ENCODE data around the gene RHOV.
A peak's percentile ranks its signal among the peaks of the same experiment; 100 is the strongest.
"Not testable (repeated sequence)": the region's sequence is repeated elsewhere in the genome, so short reads cannot be mapped to it uniquely, and the experiment has no call there.

Gene RHOV

DNA sequence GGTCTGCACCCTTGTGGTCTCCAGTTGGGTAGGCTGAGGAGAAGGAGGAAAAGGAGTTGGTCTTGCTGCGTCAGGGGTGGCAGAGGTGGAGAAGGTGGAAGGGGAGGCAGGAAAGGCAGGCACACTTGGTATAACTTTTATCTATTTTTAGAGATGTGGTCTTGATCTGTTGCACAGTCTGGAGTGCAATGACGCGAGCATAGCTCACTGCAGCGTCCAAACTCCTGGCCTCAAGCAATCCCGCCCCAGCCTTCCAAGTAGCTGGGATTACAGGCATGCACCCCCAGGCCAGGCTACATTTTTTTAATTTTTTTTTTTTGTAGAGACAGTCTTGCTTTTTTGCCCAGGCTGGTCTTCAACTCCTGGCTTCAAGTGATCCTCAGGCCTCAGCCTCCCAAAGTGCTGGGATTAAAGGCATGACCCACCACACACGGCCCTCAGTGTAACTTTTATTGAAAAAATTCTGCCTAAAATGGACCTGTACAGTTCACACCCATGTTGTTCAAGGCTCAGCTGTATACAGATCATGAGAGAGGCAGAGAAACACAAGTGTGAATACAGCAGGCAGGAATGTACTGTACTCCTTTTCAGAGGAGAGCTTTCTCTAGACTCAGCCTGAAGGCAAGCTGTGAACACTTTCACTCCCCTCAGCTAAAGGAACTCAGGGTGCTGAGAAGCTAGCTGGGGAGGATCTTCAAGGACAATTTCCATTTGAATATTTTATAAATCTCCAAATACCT, 2.1 kb upstream of the RHOV start:
- no peak for DNase-seq (ENCODE audit: low read depth in 2 of 2, low spot score in 1 of 2)

DNA sequence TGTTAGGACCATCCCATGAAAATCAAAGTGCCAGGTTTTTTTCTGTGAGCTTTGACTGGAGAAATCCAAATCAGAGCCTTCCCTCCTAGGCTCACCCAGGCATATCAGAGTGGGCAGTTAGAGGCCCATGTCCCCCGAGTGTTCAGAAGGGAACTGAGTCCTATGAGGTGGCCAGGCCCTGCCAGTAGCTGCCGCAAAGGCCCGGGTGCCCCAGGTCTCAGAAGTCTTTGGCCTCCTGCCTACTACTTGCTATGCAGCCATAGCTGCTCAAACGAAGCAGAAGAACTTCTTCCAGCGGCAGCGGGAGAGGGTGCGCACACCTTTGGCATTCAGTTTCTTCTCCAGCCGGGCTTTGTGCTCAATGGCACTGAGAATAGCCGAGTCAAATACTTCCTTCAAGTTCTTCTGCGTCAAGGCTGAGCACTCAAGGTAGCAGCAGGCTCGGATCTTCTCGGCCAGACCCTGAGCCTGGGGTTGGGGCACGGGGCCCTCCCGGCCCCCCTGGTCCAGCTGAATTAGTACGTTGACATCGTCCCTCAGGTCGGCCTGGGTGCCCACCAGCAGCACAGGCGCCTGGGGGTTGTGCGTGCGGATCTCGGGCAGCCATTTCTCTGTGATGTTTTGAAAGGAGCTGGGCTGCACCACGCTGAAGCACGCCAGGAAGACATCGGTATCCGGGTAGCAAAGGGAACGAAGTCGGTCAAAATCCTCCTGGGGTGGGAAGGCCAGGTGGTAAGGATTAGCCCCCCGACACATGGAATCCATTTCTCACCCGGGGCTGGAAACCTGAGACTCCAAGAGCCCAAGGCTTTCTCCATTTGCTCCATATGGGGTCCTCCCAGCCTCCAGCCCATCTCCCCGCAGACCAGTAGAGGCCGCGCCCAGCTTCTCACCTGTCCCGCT, 992 bp downstream of the RHOV start:
- DNase-seq (ENCODE audit: low read depth in 2 of 2, low spot score in 1 of 2): no peak

DNA sequence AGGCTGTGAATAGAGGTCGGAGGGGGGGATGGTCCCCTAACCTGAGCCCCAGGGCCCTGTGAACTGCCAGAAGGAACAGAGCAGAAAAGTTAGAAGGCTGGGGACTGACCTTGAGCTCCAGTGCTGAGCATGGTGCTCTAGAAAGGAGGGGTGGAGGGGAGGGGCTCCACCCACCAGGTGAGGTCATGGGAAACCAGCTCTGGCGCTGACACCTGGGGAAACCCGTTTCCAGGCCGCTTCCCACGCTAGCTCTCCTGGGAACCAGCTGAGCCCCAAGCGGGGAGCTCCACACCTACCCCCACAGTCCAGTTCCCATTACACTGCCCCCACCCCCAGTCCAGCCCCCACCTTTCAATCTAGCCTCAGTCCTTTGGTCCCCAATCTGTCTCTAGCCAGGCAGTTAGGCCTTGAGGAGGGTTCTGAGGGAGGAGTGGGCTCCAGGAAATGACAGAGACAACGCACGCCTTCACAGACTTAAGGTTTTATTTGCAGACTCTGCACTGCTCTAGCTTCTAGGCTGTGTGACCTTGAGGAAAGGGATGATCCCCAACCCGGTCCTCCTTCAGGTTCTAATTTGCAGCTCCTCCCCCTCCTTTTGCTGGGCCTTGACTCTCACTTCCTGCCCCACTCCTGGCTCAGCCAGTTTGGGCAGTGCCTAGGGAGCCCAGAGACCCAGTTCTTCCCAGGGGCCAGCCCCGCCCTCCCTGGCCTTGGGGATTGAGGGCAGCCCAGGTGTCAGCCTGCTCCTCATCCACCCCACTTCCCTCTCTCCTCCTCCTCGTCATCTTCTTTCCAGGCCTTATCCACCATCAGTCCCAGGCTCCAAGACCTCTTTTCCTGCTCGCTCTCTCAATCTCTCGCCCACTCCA, 2.1 kb downstream of the RHOV start:
- no peak for DNase-seq (ENCODE audit: low read depth in 2 of 2, low spot score in 1 of 2)

DNA sequence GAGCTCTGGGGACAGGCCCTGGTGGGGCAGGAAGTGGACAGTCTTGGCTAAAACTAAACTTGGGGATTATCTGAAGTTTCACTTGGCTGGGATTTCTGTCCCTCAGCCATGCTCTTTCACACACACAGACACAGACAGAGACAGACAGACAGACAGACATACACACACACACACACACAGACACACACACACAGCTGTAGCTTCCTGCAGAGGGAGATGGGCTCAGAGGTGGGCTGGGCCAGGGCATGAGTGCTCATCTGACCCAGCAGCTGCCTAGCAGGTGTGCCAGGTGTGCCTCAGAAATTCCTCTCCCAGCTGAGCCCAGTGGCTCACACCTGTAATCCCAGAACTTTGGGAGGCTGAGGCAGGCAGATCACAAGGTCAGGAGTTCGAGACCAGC, 3.3 kb downstream of the RHOV start:
- no peak for DNase-seq (ENCODE audit: low read depth in 2 of 2, low spot score in 1 of 2)

DNA sequence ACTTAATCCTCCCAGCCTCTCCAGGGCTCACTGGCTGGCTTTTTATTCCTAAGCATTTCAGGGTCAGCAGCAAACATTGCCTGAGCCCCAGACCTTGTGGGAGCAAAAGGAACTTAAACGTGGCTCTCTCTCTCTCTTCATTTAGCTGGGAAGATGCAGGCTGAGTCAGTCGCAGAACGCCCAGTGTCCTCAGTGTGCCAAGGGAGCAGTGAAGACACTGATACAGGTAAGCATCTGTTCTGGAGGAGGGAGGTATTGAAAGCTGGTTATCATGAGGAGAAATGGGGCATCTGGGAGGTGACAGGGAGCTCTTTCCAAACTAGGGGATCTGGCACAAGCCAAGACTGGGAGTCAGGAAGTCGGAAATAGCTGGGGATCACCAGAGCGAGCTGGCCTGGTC, 4.3 kb downstream of the RHOV start:
- DNase-seq (ENCODE audit: low read depth in 2 of 2, low spot score in 1 of 2): no peak

DNA sequence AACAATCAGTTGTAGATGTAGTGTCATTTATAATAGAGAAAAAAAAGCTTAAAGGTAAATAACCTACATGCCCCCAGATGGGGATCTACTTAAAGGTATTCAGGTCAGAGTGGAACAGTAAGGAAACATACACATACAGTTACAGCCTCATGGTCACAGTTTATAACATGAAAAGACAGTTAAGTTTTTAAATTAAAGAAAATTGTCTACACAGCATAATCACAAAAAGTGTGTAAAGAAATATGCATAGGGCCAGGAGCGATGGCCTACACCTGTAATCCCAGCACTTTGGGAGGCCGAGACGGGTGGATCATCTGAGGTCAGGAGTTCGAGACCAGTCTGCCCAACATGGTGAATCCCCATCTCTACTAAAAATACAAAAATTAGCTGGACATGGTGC, 6.8 kb downstream of the RHOV start:
- DNase-seq (ENCODE audit: low read depth in 2 of 2, low spot score in 1 of 2): no peak

DNA sequence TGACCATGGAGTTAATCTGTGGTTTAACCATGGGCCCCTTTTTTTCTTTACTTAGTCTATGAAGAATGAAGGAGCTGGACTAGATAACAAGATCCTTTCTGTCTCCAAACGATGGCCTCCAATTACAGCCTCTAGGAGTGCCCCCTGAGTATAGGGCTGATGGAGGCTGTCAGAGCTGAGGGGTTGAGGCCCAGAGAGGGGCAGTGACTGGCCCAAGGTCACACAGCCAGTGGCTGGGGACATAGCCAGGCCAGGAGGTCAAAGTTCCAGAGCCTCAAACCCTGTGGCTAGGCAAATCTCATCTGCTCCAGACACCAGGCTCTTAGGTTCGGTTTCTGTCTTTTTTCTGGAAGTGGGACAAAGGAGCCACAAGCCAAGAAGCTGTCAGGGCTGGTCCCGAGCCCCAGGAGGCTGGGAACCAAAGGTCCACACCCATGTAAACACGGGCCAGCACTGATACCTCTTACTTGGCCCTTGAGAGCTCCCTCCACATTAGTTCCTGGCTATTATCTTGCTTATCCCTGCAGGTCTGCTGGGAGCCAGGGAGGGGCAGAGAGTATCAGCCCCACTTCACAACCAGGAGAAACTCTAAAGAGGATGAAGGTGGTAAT, 10.3 kb downstream of the RHOV start:
- DNase-seq (ENCODE audit: low read depth in 2 of 2, low spot score in 1 of 2): no peak

DNA sequence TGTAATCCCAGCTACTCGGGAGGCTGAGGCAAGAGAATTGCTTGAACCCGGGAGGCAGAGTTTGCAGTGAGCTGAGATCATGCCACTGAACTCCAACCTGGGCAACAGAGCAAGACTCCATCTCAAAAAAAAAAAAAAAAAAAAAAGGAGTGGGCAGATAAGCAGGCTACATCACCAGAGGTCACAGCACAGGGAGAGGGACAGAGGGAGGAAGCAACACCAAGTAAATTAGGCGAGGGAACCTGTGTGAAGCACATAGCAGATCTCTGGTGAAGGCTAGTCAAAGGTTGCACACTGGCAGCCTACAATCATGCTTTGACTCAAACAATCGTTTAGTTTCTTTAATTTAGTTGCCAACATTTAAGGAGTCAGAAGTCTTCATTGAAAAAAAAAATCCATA, 12.9 kb downstream of the RHOV start:
- DNase-seq (ENCODE audit: low read depth in 2 of 2, low spot score in 1 of 2): not testable (repeated sequence)

DNA sequence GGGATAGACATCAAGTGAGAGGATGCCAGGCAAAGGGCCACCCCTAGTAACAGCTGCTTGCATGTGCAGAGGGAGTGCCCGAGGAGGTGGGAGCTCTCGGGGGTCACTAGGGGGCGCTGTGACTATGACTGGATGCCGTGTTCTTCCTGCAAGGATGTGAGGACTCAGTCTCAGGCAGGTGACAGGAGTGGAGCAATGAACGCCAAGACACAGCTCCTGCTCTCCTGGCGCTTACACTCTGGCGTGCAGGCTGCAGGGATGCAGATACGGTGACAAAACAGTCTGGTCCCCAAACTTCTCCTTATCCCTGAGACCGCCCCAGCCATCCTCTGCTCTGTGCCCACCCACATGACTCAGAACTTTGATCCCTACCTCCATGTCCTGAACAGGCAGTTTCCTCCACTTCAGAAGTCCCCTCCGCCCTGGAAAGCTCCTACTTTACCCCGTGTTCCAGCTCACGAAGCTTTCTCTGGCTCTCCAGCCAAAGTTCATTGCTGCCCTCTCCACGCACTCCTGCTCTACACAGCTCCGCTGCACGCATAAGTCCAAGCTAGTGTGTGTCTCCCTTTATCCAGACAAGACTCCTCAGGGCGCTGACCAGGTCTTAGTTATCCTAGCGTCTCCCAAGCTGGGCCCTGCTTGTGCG, 14.7 kb downstream of the RHOV start:
- DNase-seq (ENCODE audit: low read depth in 2 of 2, low spot score in 1 of 2): peak; percentile 52 to 75

DNA sequence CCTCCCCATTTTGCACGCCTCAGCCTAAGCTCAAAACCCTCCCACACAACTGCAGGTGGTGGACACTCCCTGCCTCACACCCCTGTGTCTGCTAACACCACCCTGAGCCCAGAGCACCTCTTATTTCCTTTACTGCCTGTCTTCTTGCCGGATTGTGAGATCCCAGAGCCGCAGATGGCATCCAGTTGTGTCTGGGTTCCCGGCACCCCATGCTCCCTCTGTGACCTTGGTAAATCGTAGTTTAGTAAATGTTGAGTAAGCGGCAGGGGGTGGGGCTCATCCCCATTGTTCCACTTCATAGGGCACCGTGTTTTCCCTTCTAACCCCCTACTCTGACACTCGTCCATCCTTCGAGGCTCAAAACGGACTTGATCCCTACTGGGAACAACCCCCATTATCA, 15.3 kb downstream of the RHOV start:
- DNase-seq (ENCODE audit: low read depth in 2 of 2, low spot score in 1 of 2): no peak

DNA sequence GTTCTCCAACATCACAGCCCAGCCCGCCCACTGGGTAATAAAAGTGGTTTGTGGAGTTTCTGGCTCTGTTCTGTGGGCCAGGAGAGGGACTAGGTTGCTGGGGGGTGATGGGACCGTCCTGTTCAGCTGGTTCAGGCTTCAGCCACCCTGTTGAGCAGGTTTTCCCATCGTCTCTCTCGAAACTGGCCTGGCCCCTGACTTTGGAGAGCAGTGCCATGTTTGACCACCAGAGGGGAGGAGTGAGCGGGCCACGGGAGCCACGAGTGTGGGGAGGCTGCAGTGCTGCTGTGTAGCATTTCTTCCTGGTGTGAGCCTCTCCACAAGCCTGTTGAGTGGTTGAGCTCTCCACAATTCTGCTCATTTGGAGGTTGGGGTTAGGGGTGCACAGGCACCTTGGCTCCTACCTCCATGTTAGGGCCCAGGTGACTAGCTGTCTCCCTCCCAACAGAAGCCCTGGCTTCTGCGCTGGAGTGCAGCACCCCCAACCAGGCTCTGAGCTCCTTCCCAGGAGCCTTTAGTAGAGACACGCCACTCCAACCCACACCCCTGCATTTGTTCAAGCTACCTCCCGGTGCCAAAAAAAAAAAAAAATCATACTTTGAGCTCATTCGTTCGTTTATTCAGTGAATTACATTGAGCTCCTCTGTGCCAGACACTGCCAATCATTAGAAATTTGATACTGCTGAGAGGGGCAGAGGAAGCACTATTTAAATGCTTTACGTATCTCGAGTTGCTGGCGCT, 16.3 kb downstream of the RHOV start:
- DNase-seq (ENCODE audit: low read depth in 2 of 2, low spot score in 1 of 2): peak; percentile 47 to 78

DNA sequence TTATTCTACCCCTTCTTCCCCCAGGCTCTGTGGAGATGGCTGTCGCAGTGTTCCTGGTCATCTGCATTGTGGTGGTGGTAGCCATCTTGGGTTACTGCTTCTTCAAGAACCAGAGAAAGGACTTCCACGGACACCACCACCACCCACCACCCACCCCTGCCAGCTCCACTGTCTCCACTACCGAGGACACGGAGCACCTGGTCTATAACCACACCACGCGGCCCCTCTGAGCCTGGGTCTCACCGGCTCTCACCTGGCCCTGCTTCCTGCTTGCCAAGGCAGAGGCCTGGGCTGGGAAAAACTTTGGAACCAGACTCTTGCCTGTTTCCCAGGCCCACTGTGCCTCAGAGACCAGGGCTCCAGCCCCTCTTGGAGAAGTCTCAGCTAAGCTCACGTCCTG, 17.3 kb downstream of the RHOV start:
- DNase-seq (ENCODE audit: low read depth in 2 of 2, low spot score in 1 of 2): no peak

DNA sequence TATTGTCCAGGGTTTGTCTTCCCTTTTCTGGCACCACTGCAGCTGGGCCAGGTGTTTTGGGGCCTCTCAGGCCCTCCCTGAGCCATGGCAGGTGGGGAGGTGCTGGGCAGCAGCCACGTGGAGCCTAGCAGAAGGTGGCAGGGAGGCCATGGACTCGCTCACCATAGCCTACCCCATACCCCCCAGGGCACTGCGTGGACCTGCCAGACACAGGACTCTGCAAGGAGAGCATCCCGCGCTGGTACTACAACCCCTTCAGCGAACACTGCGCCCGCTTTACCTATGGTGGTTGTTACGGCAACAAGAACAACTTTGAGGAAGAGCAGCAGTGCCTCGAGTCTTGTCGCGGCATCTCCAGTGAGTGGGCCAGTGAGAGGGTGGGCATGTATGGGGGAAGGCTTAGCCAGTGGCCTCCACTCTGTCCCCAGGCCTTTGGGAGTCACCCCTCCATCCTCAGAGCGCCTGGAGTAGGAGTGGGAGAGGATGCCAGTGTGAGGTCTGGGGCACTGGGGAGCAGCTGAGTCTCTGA, 18.3 kb downstream of the RHOV start:
- DNase-seq (ENCODE audit: low read depth in 2 of 2, low spot score in 1 of 2): no peak

DNA sequence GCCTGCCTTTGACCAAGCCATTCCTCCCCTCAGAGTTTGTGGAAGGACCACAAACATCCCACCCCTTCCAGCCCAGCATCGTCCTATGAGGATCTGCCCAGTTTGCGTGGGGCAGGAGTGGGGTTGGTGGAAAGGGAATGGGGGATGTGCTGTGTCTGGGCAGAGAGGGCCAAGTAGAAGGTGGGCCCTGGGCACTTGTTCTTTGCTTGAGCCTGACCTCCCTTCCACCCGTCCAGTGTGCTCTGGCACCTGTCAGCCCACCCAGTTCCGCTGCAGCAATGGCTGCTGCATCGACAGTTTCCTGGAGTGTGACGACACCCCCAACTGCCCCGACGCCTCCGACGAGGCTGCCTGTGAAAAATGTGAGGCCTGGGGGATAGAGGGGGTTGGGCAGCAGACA, 19.9 kb downstream of the RHOV start:
- no peak for DNase-seq (ENCODE audit: low read depth in 2 of 2, low spot score in 1 of 2)

DNA sequence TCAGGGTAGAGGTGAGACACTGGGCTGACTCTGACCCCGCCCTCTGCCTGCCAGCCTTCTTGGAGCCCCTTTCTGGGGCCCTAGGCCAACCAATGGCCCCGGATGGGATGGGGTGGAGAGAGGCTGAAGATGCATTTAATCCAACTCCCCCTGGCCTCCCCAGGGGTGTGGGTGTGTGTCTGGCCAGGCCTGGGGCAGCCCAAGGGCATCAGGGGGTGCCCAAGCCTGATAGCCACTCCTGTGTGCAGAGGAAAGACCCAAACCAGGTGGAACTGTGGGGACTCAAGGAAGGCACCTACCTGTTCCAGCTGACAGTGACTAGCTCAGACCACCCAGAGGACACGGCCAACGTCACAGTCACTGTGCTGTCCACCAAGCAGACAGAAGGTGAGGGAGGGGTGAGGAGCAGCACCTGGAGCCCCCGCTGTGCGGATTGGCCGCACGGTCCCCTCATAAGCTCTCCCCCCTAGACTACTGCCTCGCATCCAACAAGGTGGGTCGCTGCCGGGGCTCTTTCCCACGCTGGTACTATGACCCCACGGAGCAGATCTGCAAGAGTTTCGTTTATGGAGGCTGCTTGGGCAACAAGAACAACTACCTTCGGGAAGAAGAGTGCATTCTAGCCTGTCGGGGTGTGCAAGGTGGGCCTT, 20.7 kb downstream of the RHOV start:
- DNase-seq (ENCODE audit: low read depth in 2 of 2, low spot score in 1 of 2): no peak

DNA sequence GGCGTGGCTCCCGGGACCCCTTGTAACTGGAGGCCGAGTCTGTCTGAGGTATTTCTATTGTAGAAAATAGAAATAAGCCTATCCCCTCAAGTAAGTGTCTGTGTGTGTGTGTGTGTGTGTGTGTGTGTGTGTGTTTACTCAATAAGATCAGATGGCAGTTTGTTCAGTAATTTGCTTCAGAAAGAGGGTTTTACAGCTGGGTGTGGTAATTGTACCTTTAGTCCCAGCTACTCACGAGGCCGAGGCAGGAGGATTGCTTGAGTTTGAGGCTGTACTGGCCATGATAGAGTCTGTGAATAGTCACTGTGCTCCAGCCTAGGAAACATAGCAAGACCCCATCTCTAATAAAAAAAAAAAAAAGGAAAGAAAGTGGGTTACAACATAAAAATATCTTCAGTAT, 21.5 kb downstream of the RHOV start:
- no peak for DNase-seq (ENCODE audit: low read depth in 2 of 2, low spot score in 1 of 2)

DNA sequence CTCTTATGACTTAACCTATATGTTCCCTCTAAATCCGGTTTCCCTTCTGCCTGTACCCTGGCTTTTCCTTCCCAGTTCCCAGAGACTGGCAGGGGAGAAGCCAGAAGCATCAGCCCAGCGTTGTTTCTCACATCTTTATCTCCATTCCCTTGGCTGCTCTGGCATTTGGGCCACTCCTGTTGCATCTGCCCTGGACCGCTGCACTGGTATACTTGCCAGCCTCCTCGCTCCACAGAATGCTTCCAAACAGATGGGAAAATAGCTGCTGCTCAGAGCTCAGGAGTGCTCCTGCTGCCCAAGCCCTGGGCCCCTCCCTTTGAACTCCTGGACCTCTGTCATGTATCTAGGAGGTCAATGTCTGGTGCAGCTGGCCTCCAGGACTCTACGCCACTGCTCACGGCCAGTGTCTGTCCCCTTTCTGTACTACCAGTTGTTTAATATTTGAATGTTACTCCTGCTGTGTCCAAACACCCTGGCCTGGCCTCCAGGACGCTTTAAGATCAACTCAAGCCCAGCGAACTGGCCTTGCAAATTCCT, 23.4 kb downstream of the RHOV start:
- no peak for DNase-seq (ENCODE audit: low read depth in 2 of 2, low spot score in 1 of 2)

DNA sequence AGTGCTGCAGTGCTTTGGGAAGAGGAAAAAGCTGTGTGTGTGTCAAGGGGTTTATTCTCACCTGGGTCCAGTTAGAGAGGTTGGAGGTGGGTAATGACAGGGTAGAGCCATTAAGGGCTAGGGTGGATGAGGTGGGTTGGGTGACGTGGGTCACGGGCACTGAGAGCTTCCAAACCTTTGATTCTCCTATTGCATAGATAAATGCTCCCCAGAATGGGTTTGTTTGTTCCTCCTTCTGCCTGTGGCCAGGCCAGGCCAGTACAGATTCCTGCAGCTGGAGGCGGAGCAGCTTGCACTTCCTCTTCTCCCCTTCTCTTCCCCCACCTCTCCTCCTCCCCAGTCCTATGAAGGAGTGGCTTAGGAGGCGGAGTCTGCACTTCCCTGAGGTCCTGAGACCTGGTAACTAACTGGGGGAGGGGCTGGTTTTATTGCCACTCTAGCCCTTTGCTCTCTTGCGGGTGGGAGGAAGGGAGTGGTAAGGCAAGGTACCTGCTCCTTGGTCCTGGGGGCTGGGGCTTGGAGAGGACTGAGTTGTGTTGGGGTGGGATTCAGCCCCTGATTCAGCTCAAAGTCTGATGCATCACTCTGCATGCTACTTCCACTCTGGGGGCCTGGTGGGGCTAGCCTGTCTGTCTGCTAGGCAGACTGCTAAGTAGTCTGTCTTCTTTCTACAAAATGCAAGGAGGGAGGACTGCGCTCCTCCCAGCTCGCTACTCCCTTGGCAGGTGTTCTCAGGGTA, 26.6 kb downstream of the RHOV start:
- no peak for DNase-seq (ENCODE audit: low read depth in 2 of 2, low spot score in 1 of 2)
